ENCODE measurements around the gene CACNG4. TPM values are rescaled to one million over a fixed set of nuclear protein-coding genes. Genes with fewer than 3 reads are reported as not detected.

Gene CACNG4
- polyA plus RNA-seq, 1 experiment, result 0.25 TPM

- Histone ChIP-seq H3K9me3 (ENCODE audit: control insufficient read depth, insufficient read depth, low read length) (peaks cover 13% of the 10 kb centered on the region; the same call in 1 of the 2 replicates), H3K4me3 (ENCODE audit: low read depth, low read length) (no peak overlapping the region), H3K27ac (ENCODE audit: low read depth, low read length) (no peak overlapping the region), H3K27me3 (ENCODE audit: control insufficient read depth, insufficient read depth, low read length) (peaks cover 23% of the 10 kb centered on the region)
- CTCF ChIA-PET, result no interaction called here
- DNase-seq (ENCODE audit: low read depth, low spot score), result no peak
- TF ChIP-seq, protein P1, sequence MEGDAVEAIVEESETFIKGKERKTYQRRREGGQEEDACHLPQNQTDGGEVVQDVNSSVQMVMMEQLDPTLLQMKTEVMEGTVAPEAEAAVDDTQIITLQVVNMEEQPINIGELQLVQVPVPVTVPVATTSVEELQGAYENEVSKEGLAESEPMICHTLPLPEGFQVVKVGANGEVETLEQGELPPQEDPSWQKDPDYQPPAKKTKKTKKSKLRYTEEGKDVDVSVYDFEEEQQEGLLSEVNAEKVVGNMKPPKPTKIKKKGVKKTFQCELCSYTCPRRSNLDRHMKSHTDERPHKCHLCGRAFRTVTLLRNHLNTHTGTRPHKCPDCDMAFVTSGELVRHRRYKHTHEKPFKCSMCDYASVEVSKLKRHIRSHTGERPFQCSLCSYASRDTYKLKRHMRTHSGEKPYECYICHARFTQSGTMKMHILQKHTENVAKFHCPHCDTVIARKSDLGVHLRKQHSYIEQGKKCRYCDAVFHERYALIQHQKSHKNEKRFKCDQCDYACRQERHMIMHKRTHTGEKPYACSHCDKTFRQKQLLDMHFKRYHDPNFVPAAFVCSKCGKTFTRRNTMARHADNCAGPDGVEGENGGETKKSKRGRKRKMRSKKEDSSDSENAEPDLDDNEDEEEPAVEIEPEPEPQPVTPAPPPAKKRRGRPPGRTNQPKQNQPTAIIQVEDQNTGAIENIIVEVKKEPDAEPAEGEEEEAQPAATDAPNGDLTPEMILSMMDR (IDR thresholded peaks at IDR 0.05; ENCODE audit: low read depth, low read length), result no peak
- POLR2A ChIA-PET, result no interaction called here
Observed at GRCh38 chr17:67046398-67046797, 81.9 kb downstream of the CACNG4 start.

GRCh38 chr17:67047382-67047781, 82.9 kb downstream of the CACNG4 start:
- ChIA-PET POLR2A (no interaction called here), CTCF (no interaction called here)
- no peak for DNase-seq (ENCODE audit: low read depth, low spot score)

GRCh38 chr17:67049025-67049739, 84.7 kb downstream of the CACNG4 start:
- Histone ChIP-seq H3K4me3 (ENCODE audit: low read depth, low read length) (no peak overlapping the region), H3K27me3 (ENCODE audit: control insufficient read depth, insufficient read depth, low read length) (peaks cover 11% of the 10 kb centered on the region), H3K27ac (ENCODE audit: low read depth, low read length) (no peak overlapping the region), H3K9me3 (ENCODE audit: control insufficient read depth, insufficient read depth, low read length) (peaks cover 13% of the 10 kb centered on the region; the same call in 1 of the 2 replicates)
- POLR2A ChIA-PET, result no interaction called here
- CTCF ChIA-PET, result no interaction called here
- no peak for DNase-seq (ENCODE audit: low read depth, low spot score)
- TF ChIP-seq, protein P1 (IDR thresholded peaks at IDR 0.05; ENCODE audit: low read depth, low read length), result no peak

More at GRCh38 chr17:67047382-67047781, 82.9 kb downstream of the CACNG4 start:
- H3K27ac ChIP-seq (ENCODE audit: low read depth, low read length), result no peak overlapping the region
- TF ChIP-seq, protein P1 (IDR thresholded peaks at IDR 0.05; ENCODE audit: low read depth, low read length), result no peak
- no peak overlapping the region for H3K4me3 ChIP-seq (ENCODE audit: low read depth, low read length)
- peaks cover 20% of the 10 kb centered on the region for H3K27me3 ChIP-seq (ENCODE audit: control insufficient read depth, insufficient read depth, low read length)
- peaks cover 13% of the 10 kb centered on the region; the same call in 1 of the 2 replicates for H3K9me3 ChIP-seq (ENCODE audit: control insufficient read depth, insufficient read depth, low read length)

- H3K9me3 ChIP-seq (ENCODE audit: control insufficient read depth, insufficient read depth, low read length), result peaks cover 13% of the 10 kb centered on the region
- H3K27me3 ChIP-seq (ENCODE audit: control insufficient read depth, insufficient read depth, low read length), result peaks cover 11% of the 10 kb centered on the region
- H3K27ac ChIP-seq (ENCODE audit: low read depth, low read length), result no peak overlapping the region
- H3K4me3 ChIP-seq (ENCODE audit: low read depth, low read length), result no peak overlapping the region
- ChIA-PET CTCF (no interaction called here), POLR2A (no interaction called here)
- DNase-seq (ENCODE audit: low read depth, low spot score), result no peak
- TF ChIP-seq, protein P1 (IDR thresholded peaks at IDR 0.05; ENCODE audit: low read depth, low read length), result no peak
Observed at GRCh38 chr17:67050066-67050465, 85.6 kb downstream of the CACNG4 start.

GRCh38 chr17:67050471-67051154, 86.1 kb downstream of the CACNG4 start:
- ChIA-PET CTCF (no interaction called here), POLR2A (no interaction called here)
- Histone ChIP-seq H3K27ac (ENCODE audit: low read depth, low read length) (no peak overlapping the region), H3K9me3 (ENCODE audit: control insufficient read depth, insufficient read depth, low read length) (peaks cover 13% of the 10 kb centered on the region), H3K27me3 (ENCODE audit: control insufficient read depth, insufficient read depth, low read length) (peaks cover 11% of the 10 kb centered on the region), H3K4me3 (ENCODE audit: low read depth, low read length) (no peak overlapping the region)
- DNase-seq (ENCODE audit: low read depth, low spot score), result no peak
- TF ChIP-seq, protein P1 (IDR thresholded peaks at IDR 0.05; ENCODE audit: low read depth, low read length), result no peak
